Measurements from ENCODE around the gene XRCC1. TPM values are rescaled to one million over a fixed set of nuclear protein-coding genes. Genes with fewer than 3 reads are reported as not detected.

XRCC1 gene
- total and polyA plus RNA-seq, 2 of the 4 experiments (the other 2 are of a cell fraction): 12.5 to 21.3 TPM

DNA sequence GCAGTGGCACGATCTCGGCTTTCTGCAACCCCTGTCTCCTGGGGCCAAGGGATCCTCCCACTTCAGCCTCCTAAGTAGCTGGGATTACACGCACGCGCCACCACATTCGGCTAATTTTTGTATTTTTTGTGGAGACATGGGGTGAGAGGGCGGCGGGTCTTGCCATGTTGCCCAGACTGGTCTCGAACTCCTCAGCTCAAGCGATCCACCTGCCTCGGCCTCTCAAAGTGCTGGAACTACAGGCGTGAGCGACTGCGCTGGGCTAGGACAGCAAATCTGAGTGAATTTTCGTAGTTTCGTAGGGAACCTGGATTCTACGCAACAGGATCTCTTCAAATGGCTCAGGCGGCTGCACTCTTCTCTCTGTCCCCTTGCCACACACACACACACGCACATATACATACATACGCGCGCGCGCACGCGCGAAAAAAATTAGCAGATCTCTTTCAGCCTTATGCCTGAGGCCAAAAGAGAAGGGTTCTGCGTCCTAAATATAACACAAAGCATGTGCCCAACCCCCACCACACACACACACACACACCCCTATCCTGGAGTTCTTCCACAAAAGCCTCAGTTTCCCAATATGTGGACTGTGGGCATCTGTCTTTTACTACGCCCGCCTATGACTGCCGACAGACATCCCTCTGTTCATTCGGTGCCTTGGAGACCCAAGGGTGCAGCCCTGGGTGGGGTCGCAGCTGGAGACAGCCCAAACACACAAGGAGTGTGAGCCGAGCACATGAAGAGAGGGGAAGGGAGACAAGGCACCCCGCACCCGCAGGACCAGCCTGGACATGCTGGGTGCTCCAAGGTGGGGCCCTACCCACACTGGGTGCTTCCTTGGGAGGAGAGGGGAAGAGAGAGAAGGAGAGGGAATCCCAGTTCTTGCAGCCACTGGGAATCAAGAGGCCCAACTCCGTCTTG lies 890 bp upstream of the XRCC1 start (continued):
- TF ChIP-seq MAZ (IDR thresholded peaks at IDR 0.05; ENCODE audit: borderline replicate concordance, low read depth, low read length): no peak
- no peak for TF ChIP-seq RAD21 (IDR thresholded peaks at IDR 0.05; ENCODE audit: low read length)
- TF ChIP-seq SMC3 (IDR thresholded peaks at IDR 0.05; ENCODE audit: low read depth, low read length): no peak
